Mesendoderm (in vitro differentiated cells): ENCODE measurements around the gene UQCR11.

Source experiments
- DNase-seq: peaks from one replicate; pipeline ENCODE4 v3.0.0; 2013
- H2AK5ac ChIP-seq: 2 replicates; pipeline ENCODE4 v1.6.1; 2013; ENCODE audit warnings: low read length, inconsistent platforms
- H2BK120ac ChIP-seq: 2 replicates; pipeline ENCODE4 v1.6.1; 2013; ENCODE audit warnings: low read depth, mild to moderate bottlenecking, low read length, moderate library complexity, mixed read lengths
- H2BK15ac ChIP-seq: replicated peaks from 2 replicates; pipeline ENCODE4 v1.6.1; 2013; ENCODE audit warnings: low read depth, mild to moderate bottlenecking, moderate library complexity
- H2BK5ac ChIP-seq: 2 replicates; pipeline ENCODE4 v1.6.1; 2013; ENCODE audit warnings: low read length, inconsistent platforms
- H3K18ac ChIP-seq: 2 replicates; pipeline ENCODE4 v1.6.1; 2013; ENCODE audit warnings: mild to moderate bottlenecking, low read length, mixed read lengths
- H3K23ac ChIP-seq: one replicate; pipeline ENCODE4 v1.6.1; 2013; ENCODE audit warnings: low read length
- H3K27ac ChIP-seq: 2 replicates; pipeline ENCODE4 v1.5.1; 2013; ENCODE audit warnings: low read depth, mild to moderate bottlenecking, inconsistent platforms, low read length, moderate library complexity
- H3K27me3 ChIP-seq: 2 replicates; pipeline ENCODE4 v1.6.1; 2013; ENCODE audit warnings: low read length, control low read depth, mild to moderate bottlenecking, inconsistent platforms; ENCODE audit not compliant: insufficient read depth, poor library complexity
- H3K36me3 ChIP-seq: 2 replicates; pipeline ENCODE4 v1.6.1; 2013; ENCODE audit warnings: low read length, inconsistent platforms; ENCODE audit not compliant: control insufficient read depth, insufficient read depth
- H3K4ac ChIP-seq: one replicate; pipeline ENCODE4 v1.6.1; 2013; ENCODE audit warnings: low read depth, mild to moderate bottlenecking, low read length, moderate library complexity
- H3K4me1 ChIP-seq: 2 replicates; pipeline ENCODE4 v1.6.1; 2013; ENCODE audit warnings: low read depth, low read length, inconsistent platforms; ENCODE audit not compliant: control insufficient read depth
- H3K4me2 ChIP-seq: 2 replicates; pipeline ENCODE4 v1.6.1; 2013; ENCODE audit warnings: low read length
- H3K4me3 ChIP-seq: 2 replicates; pipeline ENCODE4 v1.5.1; 2013; ENCODE audit warnings: mild to moderate bottlenecking, low read length
- H3K56ac ChIP-seq: one replicate; pipeline ENCODE4 v1.6.1; 2013; ENCODE audit warnings: low read length
- H3K79me1 ChIP-seq: 2 replicates; pipeline ENCODE4 v1.6.1; 2013; ENCODE audit warnings: low read length, inconsistent platforms
- H3K79me2 ChIP-seq: 2 replicates; pipeline ENCODE4 v1.6.1; 2013; ENCODE audit warnings: mild to moderate bottlenecking, low read length; ENCODE audit not compliant: control insufficient read depth, insufficient read depth
- H3K9ac ChIP-seq: 2 replicates; pipeline ENCODE4 v1.6.1; 2013; ENCODE audit warnings: low read length, inconsistent platforms
- H4K5ac ChIP-seq: one replicate; pipeline ENCODE4 v1.6.1; 2013; ENCODE audit warnings: low read length
- H4K8ac ChIP-seq: one replicate; pipeline ENCODE4 v1.6.1; 2013; ENCODE audit warnings: low read depth, mild to moderate bottlenecking, control low read depth, low read length, moderate library complexity
- WGBS: extraction: QIAGEN DNeasy Blood & Tissue Kit; methylation state at CpG from one replicate; pipeline ENCODE4 v1.1.7; 2013; ENCODE audit warnings: low lambda C conversion rate, missing lambda C conversion rate; ENCODE audit not compliant: insufficient coverage; ENCODE audit errors: extremely low coverage; 5-methylcytosine and 5-hydroxymethylcytosine counted together

Gene UQCR11

DNA sequence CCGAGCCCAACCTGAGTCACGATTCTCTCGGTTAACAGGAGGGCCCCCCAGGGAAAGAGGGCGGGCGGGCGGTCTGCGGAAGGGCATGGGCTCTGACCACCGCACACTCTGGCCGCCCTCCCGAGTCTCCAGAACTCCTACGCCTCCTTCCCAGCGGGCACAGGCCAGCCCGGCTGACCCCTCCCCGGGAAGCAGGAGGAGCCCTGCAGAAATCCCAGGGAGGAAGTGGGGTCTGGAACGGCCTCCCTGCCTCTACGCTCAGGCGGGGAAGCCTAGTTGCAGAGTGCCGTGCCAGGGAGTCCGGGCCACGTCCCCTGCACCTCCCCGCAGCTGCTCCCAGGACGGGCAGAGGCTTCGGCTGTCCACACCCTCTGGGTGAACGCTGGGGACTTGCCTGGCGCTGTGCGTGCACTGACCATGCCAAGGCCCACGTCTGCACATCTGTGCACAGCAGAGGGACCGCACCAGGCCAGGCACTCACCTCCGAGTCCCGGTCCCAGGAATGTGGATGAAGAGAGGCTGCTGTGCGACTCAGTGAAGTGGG, 26.4 kb upstream of the UQCR11 start:
- no peak overlapping the region for H3K56ac ChIP-seq
- no peak overlapping the region for H3K4ac ChIP-seq
- H3K9ac ChIP-seq = no peak overlapping the region
- H3K79me2 ChIP-seq = peaks cover 9% of the 10 kb centered on the region
- H3K27me3 ChIP-seq = no peaks in the 10 kb centered on the region
- no peaks in the 10 kb centered on the region for H3K4me1 ChIP-seq
- no peak overlapping the region for H4K8ac ChIP-seq
- H2BK15ac ChIP-seq = no peak overlapping the region
- no peak overlapping the region for H3K18ac ChIP-seq
- WGBS = no CpG with 5 or more reads among the region's 31 CpGs
- H3K27ac ChIP-seq = no peak overlapping the region
- H3K79me1 ChIP-seq = peaks cover 11% of the 10 kb centered on the region
- H3K4me2 ChIP-seq = no peak overlapping the region
- no peak overlapping the region for H3K23ac ChIP-seq
- peaks cover 9% of the 10 kb centered on the region for H3K36me3 ChIP-seq
- H2BK120ac ChIP-seq = no peak overlapping the region
- no peak overlapping the region for H2AK5ac ChIP-seq
- no peak overlapping the region for H3K4me3 ChIP-seq
- no peak overlapping the region for H4K5ac ChIP-seq
- no peak overlapping the region for H2BK5ac ChIP-seq
- no peak for DNase-seq

- Histone ChIP-seq H3K27me3 (no peaks in the 10 kb centered on the region), H3K56ac (no peak overlapping the region), H3K4me1 (no peaks in the 10 kb centered on the region), H3K79me1 (peaks cover 11% of the 10 kb centered on the region), H3K79me2 (peaks cover 6% of the 10 kb centered on the region), H3K4me3 (no peak overlapping the region), H3K36me3 (peaks cover 6% of the 10 kb centered on the region), H3K4me2 (no peak overlapping the region), H2AK5ac (no peak overlapping the region), H3K27ac (no peak overlapping the region), H3K4ac (no peak overlapping the region), H2BK15ac (no peak overlapping the region), H3K23ac (no peak overlapping the region), H2BK120ac (no peak overlapping the region), H2BK5ac (no peak overlapping the region), H4K8ac (no peak overlapping the region), H3K9ac (no peak overlapping the region), H3K18ac (no peak overlapping the region), H4K5ac (no peak overlapping the region)
- WGBS = no CpG with 5 or more reads among the region's 17 CpGs
- DNase-seq = no peak
Measured at GRCh38 chr19:1630811-1631210, 25.5 kb upstream of the UQCR11 start.

DNA sequence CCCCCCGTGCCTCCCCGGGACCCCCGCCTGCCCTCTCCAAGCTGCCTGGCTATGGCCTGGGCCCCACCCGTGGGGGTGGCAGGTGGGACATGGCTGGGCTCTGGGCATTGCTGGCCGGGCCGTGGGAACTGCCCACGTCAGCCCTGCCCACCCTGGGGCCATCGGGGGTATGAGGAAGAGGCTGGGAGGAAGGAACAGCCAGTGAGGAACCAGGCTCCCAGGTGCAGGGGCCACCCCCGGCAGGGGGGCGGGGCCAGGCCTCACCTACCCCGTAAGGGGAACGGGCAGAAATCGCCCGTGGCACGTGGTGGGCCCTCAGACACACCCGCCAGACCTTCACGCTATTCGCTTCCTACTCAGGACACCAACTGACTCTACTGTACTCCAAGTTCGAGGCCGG, 24.8 kb upstream of the UQCR11 start:
- no peak overlapping the region for H2BK15ac ChIP-seq
- no peak overlapping the region for H3K9ac ChIP-seq
- H3K79me2 ChIP-seq = peaks cover 5% of the 10 kb centered on the region
- H3K79me1 ChIP-seq = peaks cover 8% of the 10 kb centered on the region
- peaks cover 6% of the 10 kb centered on the region for H3K36me3 ChIP-seq
- no peak overlapping the region for H3K4me2 ChIP-seq
- no peak overlapping the region for H2BK120ac ChIP-seq
- no peak overlapping the region for H3K23ac ChIP-seq
- no peak overlapping the region for H3K18ac ChIP-seq
- H2AK5ac ChIP-seq = no peak overlapping the region
- H4K8ac ChIP-seq = no peak overlapping the region
- H3K4ac ChIP-seq = no peak overlapping the region
- H3K56ac ChIP-seq = no peak overlapping the region
- no peak for DNase-seq
- no peaks in the 10 kb centered on the region for H3K27me3 ChIP-seq
- no peaks in the 10 kb centered on the region for H3K4me1 ChIP-seq
- no peak overlapping the region for H4K5ac ChIP-seq
- no peak overlapping the region for H2BK5ac ChIP-seq
- H3K27ac ChIP-seq = no peak overlapping the region
- no peak overlapping the region for H3K4me3 ChIP-seq
- WGBS = no CpG with 5 or more reads among the region's 20 CpGs

DNA sequence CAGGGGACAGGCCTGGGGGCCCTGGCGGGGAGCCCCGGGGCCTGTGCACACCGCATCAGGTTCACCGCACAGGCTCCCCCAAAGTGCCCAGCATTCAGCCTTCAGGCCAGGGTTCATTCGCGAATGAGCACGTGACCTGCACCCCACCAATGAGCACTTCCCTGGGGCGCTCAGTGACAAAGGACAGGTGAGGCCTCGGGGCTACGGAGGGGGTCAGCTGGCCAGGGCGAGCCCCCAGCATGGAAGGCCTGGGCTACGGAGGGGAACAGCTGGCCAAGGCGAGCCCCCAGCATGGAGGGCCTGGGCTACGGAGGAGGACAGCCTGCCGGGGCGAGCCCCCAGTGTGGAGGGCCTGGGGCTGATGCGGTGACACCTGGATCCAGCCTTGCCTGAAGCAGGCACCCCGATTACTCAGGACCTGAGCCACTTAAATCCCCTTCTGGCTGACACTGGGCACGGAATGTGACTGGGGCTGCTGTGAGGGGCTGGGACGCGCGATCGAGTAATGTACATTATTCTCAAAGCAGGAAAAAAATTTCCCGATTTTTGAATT, 24.1 kb upstream of the UQCR11 start:
- no peak overlapping the region for H3K23ac ChIP-seq
- DNase-seq = no peak
- H3K4me1 ChIP-seq = no peaks in the 10 kb centered on the region
- no peaks in the 10 kb centered on the region for H3K27me3 ChIP-seq
- H3K4ac ChIP-seq = no peak overlapping the region
- no peak overlapping the region for H3K4me3 ChIP-seq
- H3K36me3 ChIP-seq = peaks cover 4% of the 10 kb centered on the region
- no peak overlapping the region for H3K27ac ChIP-seq
- WGBS = no CpG with 5 or more reads among the region's 24 CpGs
- H3K79me2 ChIP-seq = peaks cover under 1% of the 10 kb centered on the region
- no peak overlapping the region for H2AK5ac ChIP-seq
- H3K9ac ChIP-seq = no peak overlapping the region
- H4K5ac ChIP-seq = no peak overlapping the region
- no peak overlapping the region for H3K18ac ChIP-seq
- H3K79me1 ChIP-seq = peaks cover 5% of the 10 kb centered on the region
- no peak overlapping the region for H2BK120ac ChIP-seq
- H4K8ac ChIP-seq = no peak overlapping the region
- no peak overlapping the region for H3K56ac ChIP-seq
- H2BK5ac ChIP-seq = no peak overlapping the region
- H3K4me2 ChIP-seq = no peak overlapping the region
- no peak overlapping the region for H2BK15ac ChIP-seq

GRCh38 chr19:1627194-1627593, 21.9 kb upstream of the UQCR11 start:
- Histone ChIP-seq H2BK15ac (no peak overlapping the region), H2AK5ac (no peak overlapping the region), H3K4me3 (no peak overlapping the region), H3K56ac (no peak overlapping the region), H3K79me1 (peaks cover 7% of the 10 kb centered on the region), H3K23ac (no peak overlapping the region), H3K4me1 (no peaks in the 10 kb centered on the region), H3K27me3 (no peaks in the 10 kb centered on the region), H3K4ac (no peak overlapping the region), H3K36me3 (peaks cover 10% of the 10 kb centered on the region), H2BK120ac (no peak overlapping the region), H3K9ac (no peak overlapping the region), H4K8ac (no peak overlapping the region), H4K5ac (no peak overlapping the region), H2BK5ac (no peak overlapping the region), H3K79me2 (no peaks in the 10 kb centered on the region), H3K18ac (no peak overlapping the region), H3K27ac (no peak overlapping the region), H3K4me2 (no peak overlapping the region)
- no peak for DNase-seq
- no CpG with 5 or more reads among the region's 17 CpGs for WGBS

- Histone ChIP-seq H4K8ac (no peak overlapping the region), H3K36me3 (peaks cover 8% of the 10 kb centered on the region), H3K4ac (no peak overlapping the region), H3K4me3 (no peak overlapping the region), H2BK120ac (no peak overlapping the region), H3K27me3 (no peaks in the 10 kb centered on the region), H4K5ac (no peak overlapping the region), H3K4me1 (no peaks in the 10 kb centered on the region), H3K79me1 (peaks cover 5% of the 10 kb centered on the region), H2BK5ac (no peak overlapping the region), H3K27ac (no peak overlapping the region), H3K79me2 (no peaks in the 10 kb centered on the region), H3K18ac (no peak overlapping the region), H3K56ac (no peak overlapping the region), H2BK15ac (no peak overlapping the region), H3K23ac (no peak overlapping the region), H3K4me2 (no peak overlapping the region), H2AK5ac (no peak overlapping the region), H3K9ac (no peak overlapping the region)
- no peak for DNase-seq
- WGBS = no CpG with 5 or more reads among the region's 32 CpGs
Measured at GRCh38 chr19:1626417-1627010, 21.3 kb upstream of the UQCR11 start.
